Stomach (tissue), 9 donors: ENCODE results near the gene CBLC. TPM values are rescaled to one million over a fixed set of nuclear protein-coding genes. Genes with fewer than 3 reads are reported as not detected.

Source experiments
- DNase-seq, 2 donors: peaks; one replicate each; pipeline versions ENCODE4 v3.0.0 to v3.0.0-alpha.2; 2013 to 2019
- H3K27ac ChIP-seq, 5 donors: fragments of 200-600 bp in 4 of 5; sonication (generic) in 4 of 5; one replicate each; pipeline ENCODE4 v1.5.1; 2013 to 2019; ENCODE audit warnings: mild to moderate bottlenecking in 1 of 5, moderate library complexity in 1 of 5
- H3K27me3 ChIP-seq, 3 donors: fragments of 200-600 bp; sonication (generic); one replicate each; pipeline ENCODE4 v1.5.1; 2017 to 2019; ENCODE audit warnings: mixed run types in 1 of 3
- H3K36me3 ChIP-seq, 4 donors: fragments of 200-600 bp; sonication (generic); 1 replicate in 3 of 4; 2 replicates in 1 of 4; pipeline ENCODE4 v1.5.1; 2016 to 2019
- H3K4me1 ChIP-seq, 4 donors: fragments of 200-600 bp; sonication (generic); one replicate each; pipeline ENCODE4 v1.5.1; 2016 to 2019
- H3K4me3 ChIP-seq, 4 donors: fragments of 200-600 bp; sonication (generic) in 3 of 4; one replicate each; pipeline ENCODE4 v1.5.1; 2016 to 2019; ENCODE audit warnings: mild to moderate bottlenecking in 1 of 4
- H3K9me3 ChIP-seq, 4 donors: fragments of 200-600 bp; sonication (generic); one replicate each; pipeline ENCODE4 v1.5.1; 2016 to 2019
- EP300 ChIP-seq: sonication (generic); formaldehyde crosslinking; IDR thresholded peaks from one replicate; pipeline ENCODE4 v1.6.1; 2017; ENCODE audit warnings: antibody characterized with exemption
- POLR2A ChIP-seq, 4 donors: fragments of 450-650 bp; IDR thresholded peaks; one replicate each; pipeline ENCODE4 v1.6.1; 2016; ENCODE audit warnings: antibody characterized with exemption in 4 of 4, control low read depth in 2 of 4, mild to moderate bottlenecking in 1 of 4, moderate library complexity in 1 of 4
- POLR2AphosphoS5 ChIP-seq, 3 donors: sonication (generic); formaldehyde crosslinking; IDR thresholded peaks; one replicate each; pipeline ENCODE4 v1.6.1; 2016; ENCODE audit warnings: antibody characterized with exemption in 3 of 3
- WGBS, 5 donors: extraction: QIAGEN DNeasy Blood & Tissue Kit in 3 of 5; methylation state at CpG; one replicate each; pipeline versions ENCODE4 v1.1.5 to v1.1.7; 2013 to 2018; 5-methylcytosine and 5-hydroxymethylcytosine counted together
- intact Hi-C: fragments of 100-400 bp; cut with DNase I; formaldehyde crosslinking; loops from one replicate; pipeline ENCODE4 v1.15.1; 2023; ENCODE audit warnings: low total_unique reads
- polyA plus RNA-seq, 3 donors: library from polyadenylated mRNA; stranded (reverse); fragments of 200-250 nt; gene quantifications; one replicate each; pipeline ENCODE4 v1.2.3, GENCODE V29; 2013
- small RNA-seq, 4 donors: library from RNA; depleted of rRNA; stranded (forward); fragments of <200 nt; gene quantifications; one replicate each; pipeline ENCODE3, GENCODE V24; 2016
- total RNA-seq, 5 donors: library from RNA; depleted of rRNA; stranded (reverse); fragments of >200 nt; gene quantifications; one replicate each; pipeline versions ENCODE4 v1.1.0 to v1.2.3, GENCODE V29; 2014 to 2016
- TF ChIP-seq, protein P1 (sequence below), 7 experiments: fragments of 450-650 bp in 4 of 7; fragments of 200-600 bp in 3 of 7; sonication (generic) in 3 of 7; IDR thresholded peaks; one replicate each; pipeline ENCODE4 v1.5.1; 2016 to 2019; ENCODE audit warnings: antibody characterized with exemption in 7 of 7, control low read depth in 2 of 7, mild to moderate bottlenecking in 1 of 7
- donor health status: healthy with polysubstance abuse.
- donor health status: Bipolar disorder and iron deficiency.
- donor health status: healthy.

The CBLC gene
- total and polyA plus RNA-seq, 8 donors = 13.2 to 178 (median 42.8) TPM

- no peaks in the 10 kb centered on the region for H3K9me3 ChIP-seq
- TF ChIP-seq, protein P1, sequence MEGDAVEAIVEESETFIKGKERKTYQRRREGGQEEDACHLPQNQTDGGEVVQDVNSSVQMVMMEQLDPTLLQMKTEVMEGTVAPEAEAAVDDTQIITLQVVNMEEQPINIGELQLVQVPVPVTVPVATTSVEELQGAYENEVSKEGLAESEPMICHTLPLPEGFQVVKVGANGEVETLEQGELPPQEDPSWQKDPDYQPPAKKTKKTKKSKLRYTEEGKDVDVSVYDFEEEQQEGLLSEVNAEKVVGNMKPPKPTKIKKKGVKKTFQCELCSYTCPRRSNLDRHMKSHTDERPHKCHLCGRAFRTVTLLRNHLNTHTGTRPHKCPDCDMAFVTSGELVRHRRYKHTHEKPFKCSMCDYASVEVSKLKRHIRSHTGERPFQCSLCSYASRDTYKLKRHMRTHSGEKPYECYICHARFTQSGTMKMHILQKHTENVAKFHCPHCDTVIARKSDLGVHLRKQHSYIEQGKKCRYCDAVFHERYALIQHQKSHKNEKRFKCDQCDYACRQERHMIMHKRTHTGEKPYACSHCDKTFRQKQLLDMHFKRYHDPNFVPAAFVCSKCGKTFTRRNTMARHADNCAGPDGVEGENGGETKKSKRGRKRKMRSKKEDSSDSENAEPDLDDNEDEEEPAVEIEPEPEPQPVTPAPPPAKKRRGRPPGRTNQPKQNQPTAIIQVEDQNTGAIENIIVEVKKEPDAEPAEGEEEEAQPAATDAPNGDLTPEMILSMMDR (IDR thresholded peaks at IDR 0.05) = no peak
- TF ChIP-seq EP300 (no peak), POLR2A (IDR thresholded peaks at IDR 0.05) (no peak), POLR2AphosphoS5 (IDR thresholded peaks at IDR 0.05) (no peak)
- peaks cover 0 to 19% (median 3%) of the 10 kb centered on the region in 4 donors for H3K36me3 ChIP-seq
- H3K4me1 ChIP-seq = peaks cover 42 to 81% (median 64%) of the 10 kb centered on the region in 4 donors
- 5 to 22% (median 8%) methylated on average over 19 of the region's 19 CpGs for WGBS, 5 donors
- H3K4me3 ChIP-seq = peak overlapping the region; percentile 73 to 99 (median 83)
- intact Hi-C loops = no loop called here
- peak in 1 of 2 donors; percentile 74 for DNase-seq
- H3K27me3 ChIP-seq = no peaks in the 10 kb centered on the region
- H3K27ac ChIP-seq = peak overlapping the region; percentile 97 to 99 (median 99)
Measured at GRCh38 chr19:44848036-44848811, 70.5 kb downstream of the CBLC start.

- DNase-seq = peak in 1 of 2 donors; percentile 69
- TF ChIP-seq, protein P1 (IDR thresholded peaks at IDR 0.05) = no peak
- no peak for TF ChIP-seq POLR2A (IDR thresholded peaks at IDR 0.05)
- TF ChIP-seq EP300 = no peak
- TF ChIP-seq POLR2AphosphoS5 (IDR thresholded peaks at IDR 0.05) = no peak
- no peaks in the 10 kb centered on the region for H3K9me3 ChIP-seq
- intact Hi-C loops = no loop called here
- peaks cover 42 to 81% (median 64%) of the 10 kb centered on the region in 4 donors for H3K4me1 ChIP-seq
- peak overlapping the region; percentile 73 to 99 (median 83) for H3K4me3 ChIP-seq
- 18 to 36% (median 24%) methylated on average over 18 of the region's 18 CpGs for WGBS, 5 donors
- H3K27ac ChIP-seq = peak overlapping the region; percentile 97 to 99 (median 99)
- H3K36me3 ChIP-seq = peaks cover 0 to 25% (median 7%) of the 10 kb centered on the region in 4 donors
- no peaks in the 10 kb centered on the region for H3K27me3 ChIP-seq
Measured at GRCh38 chr19:44848812-44849447, 71.2 kb downstream of the CBLC start.

Small RNAs within 50 kb of the gene (small RNA-seq; reads per million reads assigned to genes)
- gene RF00156 = 0 reads per million in 4 donors

Other genes starting within 250 kb of the CBLC start
- under 1 TPM in 1 of 5 donors, not detected in 4; 0.55 TPM for gene CEACAM20, start 248.2 kb upstream of the CBLC start, total RNA-seq
- not detected for gene CEACAM20, start 248.2 kb upstream of the CBLC start, polyA plus RNA-seq
- gene IGSF23, start 164.3 kb upstream of the CBLC start, total RNA-seq = under 1 TPM in 1 of 5 donors, not detected in 4; 0.73 TPM
- gene IGSF23, start 164.3 kb upstream of the CBLC start, polyA plus RNA-seq = not detected
- gene PVR, start 134.0 kb upstream of the CBLC start, total RNA-seq = 10 to 100 TPM; 33.2 to 80.8 (median 39.1) TPM
- gene PVR, start 134.0 kb upstream of the CBLC start, polyA plus RNA-seq = 10 to 100 TPM in 1 of 3 donors, 1 to 10 TPM in 2; 4.9 to 15.8 (median 10.0) TPM
- 10 to 100 TPM in 1 of 5 donors, 1 to 10 TPM in 3, under 1 TPM in 1; 0.58 to 17.0 (median 2.9) TPM for gene CEACAM19, start 106.4 kb upstream of the CBLC start, total RNA-seq
- 1 to 10 TPM; 2.0 to 6.4 (median 2.3) TPM for gene CEACAM19, start 106.4 kb upstream of the CBLC start, polyA plus RNA-seq
- gene CEACAM16, start 78.7 kb upstream of the CBLC start, total RNA-seq = not detected
- gene CEACAM16, start 78.7 kb upstream of the CBLC start, polyA plus RNA-seq = not detected
- 100 to 1,000 TPM in 3 of 5 donors, 10 to 100 TPM in 1, 1 to 10 TPM in 1; 4.4 to 322 (median 139) TPM for gene BCL3, start 29.2 kb upstream of the CBLC start, total RNA-seq
- 10 to 100 TPM; 53.5 to 94.1 (median 65.5) TPM for gene BCL3, start 29.2 kb upstream of the CBLC start, polyA plus RNA-seq
- gene BCAM, start 31.2 kb downstream of the CBLC start, total RNA-seq = 100 to 1,000 TPM in 2 of 5 donors, 10 to 100 TPM in 3; 31.9 to 265 (median 76.8) TPM
- 10 to 100 TPM in 2 of 3 donors, 1 to 10 TPM in 1; 7.3 to 38.7 (median 20.5) TPM for gene BCAM, start 31.2 kb downstream of the CBLC start, polyA plus RNA-seq
- 100 to 1,000 TPM in 3 of 5 donors, 10 to 100 TPM in 1, 1 to 10 TPM in 1; 1.8 to 160 (median 101) TPM for gene NECTIN2, start 68.4 kb downstream of the CBLC start, total RNA-seq
- gene NECTIN2, start 68.4 kb downstream of the CBLC start, polyA plus RNA-seq = 10 to 100 TPM; 44.0 to 90.6 (median 47.2) TPM
- 100 to 1,000 TPM in 1 of 5 donors, 10 to 100 TPM in 3, 1 to 10 TPM in 1; 7.1 to 100 (median 24.6) TPM for gene TOMM40, start 113.4 kb downstream of the CBLC start, total RNA-seq
- 10 to 100 TPM; 22.5 to 46.8 (median 31.5) TPM for gene TOMM40, start 113.4 kb downstream of the CBLC start, polyA plus RNA-seq
- gene APOE, start 127.9 kb downstream of the CBLC start, total RNA-seq = 100 to 1,000 TPM in 3 of 5 donors, 10 to 100 TPM in 2; 13.4 to 485 (median 235) TPM
- 100 to 1,000 TPM in 1 of 3 donors, 10 to 100 TPM in 2; 35.1 to 166 (median 72.2) TPM for gene APOE, start 127.9 kb downstream of the CBLC start, polyA plus RNA-seq
- gene APOC1, start 136.7 kb downstream of the CBLC start, total RNA-seq = 10 to 100 TPM in 1 of 5 donors, 1 to 10 TPM in 2, not detected in 2; 5.4 to 70.6 (median 5.7) TPM
- gene APOC1, start 136.7 kb downstream of the CBLC start, polyA plus RNA-seq = 10 to 100 TPM; 13.3 to 68.3 (median 21.9) TPM
- not detected for gene APOC4, start 164.3 kb downstream of the CBLC start, total RNA-seq
- under 1 TPM in 1 of 3 donors, not detected in 2; 0.33 TPM for gene APOC4, start 164.3 kb downstream of the CBLC start, polyA plus RNA-seq
- 10 to 100 TPM in 1 of 5 donors, not detected in 4; 16.8 TPM for gene APOC2, start 168.2 kb downstream of the CBLC start, total RNA-seq
- 1 to 10 TPM in 1 of 3 donors, under 1 TPM in 1, not detected in 1; 0.75 to 2.5 TPM for gene APOC2, start 168.2 kb downstream of the CBLC start, polyA plus RNA-seq
- gene CLPTM1, start 177.5 kb downstream of the CBLC start, total RNA-seq = 100 to 1,000 TPM in 2 of 5 donors, 10 to 100 TPM in 3; 39.3 to 152 (median 86.6) TPM
- gene CLPTM1, start 177.5 kb downstream of the CBLC start, polyA plus RNA-seq = 10 to 100 TPM; 43.4 to 73.3 (median 60.1) TPM
- gene RELB, start 223.6 kb downstream of the CBLC start, total RNA-seq = 10 to 100 TPM in 2 of 5 donors, 1 to 10 TPM in 2, not detected in 1; 3.2 to 33.5 (median 10.2) TPM
- 10 to 100 TPM in 2 of 3 donors, 1 to 10 TPM in 1; 9.8 to 27.0 (median 14.9) TPM for gene RELB, start 223.6 kb downstream of the CBLC start, polyA plus RNA-seq